IPS DF 4.7 (cell line): ENCODE measurements around the gene PRSS2.

ENCODE experiments used
- DNase-seq: peaks from one replicate; pipeline ENCODE4 v3.0.0-alpha.2; 2013; ENCODE audit warnings: low spot score; ENCODE audit errors: extremely low read depth

Gene PRSS2

DNA sequence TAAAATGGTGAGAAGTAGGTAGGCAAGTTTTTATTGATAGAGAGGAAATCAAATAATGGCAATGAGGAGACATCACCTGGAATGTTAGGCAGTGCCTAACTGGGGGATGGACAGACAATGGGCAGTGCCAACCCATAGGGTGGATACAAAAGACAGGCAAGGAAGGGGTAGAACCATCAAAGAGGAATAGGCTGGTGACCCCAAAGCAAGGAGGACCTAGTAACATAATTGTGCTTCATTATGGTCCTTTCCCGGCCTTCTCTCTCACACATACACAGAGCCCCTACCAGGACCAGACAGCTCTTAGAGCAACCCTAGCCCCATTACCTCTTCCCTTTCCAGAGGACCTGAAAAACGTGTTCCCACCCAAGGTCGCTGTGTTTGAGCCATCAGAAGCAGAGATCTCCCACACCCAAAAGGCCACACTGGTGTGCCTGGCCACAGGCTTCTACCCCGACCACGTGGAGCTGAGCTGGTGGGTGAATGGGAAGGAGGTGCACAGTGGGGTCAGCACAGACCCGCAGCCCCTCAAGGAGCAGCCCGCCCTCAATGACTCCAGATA is 30.0 kb downstream of the PRSS2 start:
- no peak for DNase-seq

DNA sequence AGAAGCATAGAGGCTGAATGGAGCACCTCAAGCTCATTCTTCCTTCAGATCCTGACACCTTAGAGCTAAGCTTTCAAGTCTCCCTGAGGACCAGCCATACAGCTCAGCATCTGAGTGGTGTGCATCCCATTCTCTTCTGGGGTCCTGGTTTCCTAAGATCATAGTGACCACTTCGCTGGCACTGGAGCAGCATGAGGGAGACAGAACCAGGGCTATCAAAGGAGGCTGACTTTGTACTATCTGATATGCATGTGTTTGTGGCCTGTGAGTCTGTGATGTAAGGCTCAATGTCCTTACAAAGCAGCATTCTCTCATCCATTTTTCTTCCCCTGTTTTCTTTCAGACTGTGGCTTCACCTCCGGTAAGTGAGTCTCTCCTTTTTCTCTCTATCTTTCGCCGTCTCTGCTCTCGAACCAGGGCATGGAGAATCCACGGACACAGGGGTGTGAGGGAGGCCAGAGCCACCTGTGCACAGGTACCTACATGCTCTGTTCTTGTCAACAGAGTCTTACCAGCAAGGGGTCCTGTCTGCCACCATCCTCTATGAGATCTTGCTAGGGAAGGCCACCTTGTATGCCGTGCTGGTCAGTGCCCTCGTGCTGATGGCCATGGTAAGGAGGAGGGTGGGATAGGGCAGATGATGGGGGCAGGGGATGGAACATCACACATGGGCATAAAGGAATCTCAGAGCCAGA is 31.0 kb downstream of the PRSS2 start:
- DNase-seq = no peak

DNA sequence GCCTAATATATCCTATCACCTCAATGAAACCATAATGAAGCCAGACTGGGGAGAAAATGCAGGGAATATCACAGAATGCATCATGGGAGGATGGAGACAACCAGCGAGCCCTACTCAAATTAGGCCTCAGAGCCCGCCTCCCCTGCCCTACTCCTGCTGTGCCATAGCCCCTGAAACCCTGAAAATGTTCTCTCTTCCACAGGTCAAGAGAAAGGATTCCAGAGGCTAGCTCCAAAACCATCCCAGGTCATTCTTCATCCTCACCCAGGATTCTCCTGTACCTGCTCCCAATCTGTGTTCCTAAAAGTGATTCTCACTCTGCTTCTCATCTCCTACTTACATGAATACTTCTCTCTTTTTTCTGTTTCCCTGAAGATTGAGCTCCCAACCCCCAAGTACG is 31.5 kb downstream of the PRSS2 start:
- no peak for DNase-seq

DNA sequence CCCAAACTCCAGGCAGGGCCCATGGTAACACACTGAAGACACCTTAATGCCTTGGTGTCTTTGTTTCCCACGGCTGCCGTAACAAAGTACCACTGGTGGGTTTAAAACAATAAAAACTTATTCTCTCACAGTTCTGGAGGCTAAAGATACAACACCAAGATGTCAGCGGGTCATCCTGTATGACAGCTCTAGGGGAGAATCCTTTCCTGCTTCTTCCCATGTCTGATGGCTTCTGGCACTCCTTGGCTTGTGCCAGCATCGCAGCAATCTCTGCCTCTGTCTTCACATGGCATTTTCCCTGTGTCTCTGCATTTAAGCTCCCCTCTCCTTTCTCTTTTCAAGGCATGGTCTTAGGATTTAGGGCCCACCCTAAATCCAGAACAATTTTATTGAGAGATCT is 33.1 kb downstream of the PRSS2 start:
- DNase-seq = no peak

DNA sequence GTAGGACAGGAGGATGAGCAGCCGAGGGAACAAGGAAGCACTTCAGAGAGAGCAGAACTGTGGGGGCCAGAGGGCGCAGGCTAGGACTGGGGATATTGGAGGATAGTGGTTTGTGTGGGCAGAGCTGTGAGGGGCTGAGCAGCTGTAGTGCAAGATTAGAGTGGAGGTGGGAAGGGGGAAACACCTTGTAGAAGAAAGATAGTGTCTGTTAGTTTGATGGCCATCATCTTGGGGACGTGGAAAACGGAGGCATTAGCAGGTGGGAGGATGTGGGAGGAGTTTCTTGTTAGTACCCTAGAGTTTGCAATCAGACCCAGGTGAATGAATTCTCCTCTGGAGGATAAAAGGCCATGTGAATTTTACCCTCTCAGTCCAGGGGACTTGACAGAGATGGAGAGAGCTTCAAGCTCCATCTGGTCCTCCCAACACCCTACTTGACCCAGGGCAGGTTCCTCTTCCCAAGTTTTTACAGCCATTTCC is 34.0 kb downstream of the PRSS2 start:
- DNase-seq = no peak

DNA sequence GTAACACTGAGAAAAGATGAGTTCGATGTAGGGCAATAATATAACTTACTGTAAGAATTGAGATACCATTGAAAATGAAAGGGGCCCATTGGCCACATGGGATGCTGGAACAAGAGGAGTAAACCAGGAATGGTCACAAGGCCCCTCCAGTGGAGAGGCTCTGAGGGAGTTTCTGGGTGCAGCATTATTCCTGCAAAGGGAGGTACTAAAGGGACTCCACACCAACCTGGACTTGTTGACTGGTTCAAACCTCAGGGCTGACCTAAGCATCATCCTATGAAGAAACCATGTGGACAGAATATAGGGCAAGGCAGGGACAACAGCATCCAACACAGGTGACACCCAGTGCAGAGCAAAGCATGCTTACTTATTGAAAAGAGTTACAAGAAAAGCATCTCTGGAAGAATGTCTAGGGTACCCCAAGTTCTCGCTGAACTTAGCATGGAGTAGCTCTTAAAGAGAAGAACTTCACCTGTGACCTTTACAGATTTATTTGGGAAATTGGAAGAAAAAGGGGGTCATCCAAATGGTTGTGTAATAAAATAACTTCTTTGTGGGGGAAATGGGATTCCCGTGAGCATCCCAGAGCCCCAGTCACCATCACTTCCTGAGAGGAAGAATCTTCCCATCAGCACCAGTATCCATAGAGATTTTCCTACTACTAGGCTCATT is 34.7 kb downstream of the PRSS2 start:
- no peak for DNase-seq

DNA sequence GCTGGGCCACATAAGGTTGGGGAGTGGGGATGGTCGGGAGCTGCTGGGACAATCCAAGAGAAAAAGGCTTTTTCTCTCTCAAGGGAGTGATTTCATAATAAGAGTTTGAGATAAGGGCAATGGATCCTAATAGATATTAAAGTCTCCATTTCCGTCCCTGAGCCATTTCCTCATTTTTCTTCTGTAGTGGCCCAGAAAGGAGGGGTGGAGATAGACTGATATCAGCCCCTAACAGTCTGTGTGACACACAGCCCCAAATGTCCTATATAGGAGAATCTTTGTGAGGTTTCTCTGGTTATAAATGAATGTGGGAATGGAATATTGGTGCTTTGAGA is 35.2 kb downstream of the PRSS2 start:
- DNase-seq = no peak

DNA sequence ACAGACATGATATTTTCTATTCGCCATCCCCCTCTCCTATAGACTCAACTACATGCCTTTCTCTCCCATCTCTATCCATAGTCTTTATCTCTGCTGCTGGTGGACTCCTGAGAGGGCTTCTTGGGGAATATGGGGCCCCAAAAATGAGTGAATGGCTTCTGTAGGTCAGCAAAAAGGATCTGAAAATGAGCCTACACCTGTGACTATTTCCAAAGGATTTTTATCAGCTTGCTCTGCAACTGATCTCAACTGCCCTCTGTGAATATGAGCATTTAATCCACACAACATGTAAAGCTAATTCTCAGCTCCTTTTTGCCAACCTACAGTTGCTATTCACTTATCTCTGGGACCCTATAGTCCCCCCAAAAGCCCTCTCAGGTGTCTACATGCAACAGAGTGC is 36.2 kb downstream of the PRSS2 start:
- no peak for DNase-seq

DNA sequence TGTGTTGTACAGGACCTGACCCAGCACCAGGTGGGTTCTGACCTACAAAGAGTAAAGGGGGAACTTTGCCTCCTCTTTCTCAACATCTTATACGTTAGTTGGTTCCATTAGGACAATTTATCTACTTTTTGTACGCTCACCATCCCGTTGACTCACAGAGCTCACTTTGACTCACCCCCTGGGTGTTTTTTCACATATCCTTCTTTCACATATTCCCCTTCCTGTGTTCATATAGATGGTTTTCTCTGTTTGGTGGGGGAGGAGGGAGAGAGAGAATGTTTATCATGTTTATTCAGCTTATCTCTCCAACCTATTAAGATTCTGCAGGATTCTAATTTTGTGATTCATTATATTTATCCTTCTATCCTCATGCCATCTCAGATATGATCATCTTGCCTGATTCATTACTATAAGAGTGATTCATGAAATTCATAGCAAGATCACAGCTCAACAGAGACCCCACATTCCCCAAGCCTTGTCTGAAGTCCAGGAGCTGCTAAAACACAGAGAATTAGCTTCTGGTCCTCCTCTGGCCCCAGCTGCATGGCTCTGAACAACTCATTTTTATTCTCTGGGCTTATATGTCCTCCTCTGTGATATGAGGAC is 37.2 kb downstream of the PRSS2 start:
- DNase-seq = no peak

DNA sequence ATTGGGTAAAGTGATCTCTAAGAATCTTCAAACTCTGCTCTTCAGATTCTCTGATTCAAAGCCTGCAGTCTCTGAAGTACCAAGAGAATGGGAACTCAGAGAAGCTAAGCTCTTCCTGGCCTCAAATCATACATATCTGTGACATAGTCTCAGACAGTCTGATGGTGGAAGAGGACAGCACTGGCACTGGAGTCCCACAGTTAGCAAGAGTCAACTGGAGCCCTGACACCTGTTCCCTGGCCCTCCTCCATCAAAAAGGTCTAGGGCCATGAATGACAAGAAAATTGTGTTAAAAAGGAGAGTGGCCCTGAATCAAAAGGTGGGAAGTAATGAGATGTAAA is 37.7 kb downstream of the PRSS2 start:
- DNase-seq = no peak

DNA sequence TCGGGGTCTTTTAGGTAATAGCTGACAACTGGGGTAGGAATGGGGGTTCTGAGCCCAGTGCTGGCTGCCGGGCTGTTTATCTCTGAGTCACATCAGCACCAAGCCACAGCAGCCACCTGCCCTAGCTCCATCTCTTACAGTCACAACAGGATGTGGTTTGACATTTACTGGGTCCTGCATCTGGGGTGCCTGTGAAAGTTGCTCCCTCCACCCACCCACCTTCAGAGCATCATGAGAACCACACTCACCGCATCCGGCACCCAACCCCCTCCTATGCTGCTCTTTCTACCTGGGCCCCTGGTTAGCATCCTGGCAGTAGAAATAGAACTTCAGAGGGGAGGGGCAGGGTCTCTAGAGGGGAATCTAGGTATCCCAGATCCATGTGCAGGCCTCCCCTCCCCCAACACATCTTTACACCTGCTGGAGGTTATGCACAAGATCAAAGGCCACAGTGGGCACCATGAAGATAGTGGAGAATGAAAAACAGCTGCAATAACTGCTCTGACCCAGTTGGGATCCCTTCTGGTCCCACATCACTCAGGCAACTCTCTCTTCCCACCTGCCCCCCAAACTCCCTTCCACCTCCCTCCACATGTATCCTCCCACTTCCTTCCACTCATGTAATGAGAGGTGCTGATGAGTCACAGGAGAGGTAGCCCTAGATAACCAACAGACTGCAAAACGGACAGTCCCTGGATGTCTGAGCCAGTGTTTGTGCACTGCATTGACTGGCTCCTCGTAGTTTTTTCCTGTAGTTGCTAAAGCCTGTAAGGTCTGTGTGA is 38.2 kb downstream of the PRSS2 start:
- no peak for DNase-seq

DNA sequence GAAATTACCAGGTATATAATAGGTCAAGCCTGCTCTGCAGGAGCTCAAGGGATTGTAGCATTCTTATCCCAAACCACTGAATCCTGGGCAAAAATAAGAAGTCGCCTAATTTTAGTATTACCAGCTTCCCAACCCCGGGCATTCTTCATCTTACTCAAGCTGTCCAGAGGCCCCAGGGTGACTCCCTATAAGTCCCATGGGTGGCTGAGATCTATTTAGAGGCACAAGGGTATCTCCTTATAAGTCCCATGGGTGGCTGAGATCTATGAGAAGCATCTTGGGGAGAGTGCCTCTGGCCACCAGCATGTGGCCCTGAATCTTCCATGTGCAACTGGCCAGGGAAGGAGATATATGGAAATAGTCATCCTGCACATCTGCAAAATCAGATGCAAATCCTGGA is 38.9 kb downstream of the PRSS2 start:
- DNase-seq = no peak

DNA sequence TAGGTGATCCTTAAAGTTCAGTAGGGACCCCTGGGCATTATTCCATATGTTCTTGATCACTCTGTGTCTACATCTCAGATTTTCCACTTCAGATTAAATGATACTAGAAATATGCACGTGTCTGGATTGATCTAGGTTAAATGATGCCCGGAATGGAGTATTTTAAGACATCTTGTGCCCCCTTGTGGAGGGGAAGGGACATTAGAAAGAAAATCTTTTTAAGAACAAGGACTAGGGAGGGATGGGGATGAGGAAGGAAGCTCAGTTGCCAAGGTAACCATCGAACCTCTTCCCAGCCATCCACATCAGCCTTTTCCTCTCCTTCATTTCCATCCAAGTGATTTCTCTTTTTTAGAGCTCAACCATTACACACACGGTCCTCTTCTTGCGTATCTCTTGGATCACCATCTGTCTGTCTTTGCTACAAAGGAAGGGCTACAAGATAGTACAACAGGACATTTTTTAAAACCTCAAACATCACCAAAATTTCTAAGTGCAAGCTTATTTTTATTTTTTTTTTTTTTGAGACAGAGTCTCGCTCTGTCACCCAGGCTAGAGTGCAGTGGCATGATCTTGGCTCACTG is 40.5 kb downstream of the PRSS2 start:
- DNase-seq = peak; percentile 56

DNA sequence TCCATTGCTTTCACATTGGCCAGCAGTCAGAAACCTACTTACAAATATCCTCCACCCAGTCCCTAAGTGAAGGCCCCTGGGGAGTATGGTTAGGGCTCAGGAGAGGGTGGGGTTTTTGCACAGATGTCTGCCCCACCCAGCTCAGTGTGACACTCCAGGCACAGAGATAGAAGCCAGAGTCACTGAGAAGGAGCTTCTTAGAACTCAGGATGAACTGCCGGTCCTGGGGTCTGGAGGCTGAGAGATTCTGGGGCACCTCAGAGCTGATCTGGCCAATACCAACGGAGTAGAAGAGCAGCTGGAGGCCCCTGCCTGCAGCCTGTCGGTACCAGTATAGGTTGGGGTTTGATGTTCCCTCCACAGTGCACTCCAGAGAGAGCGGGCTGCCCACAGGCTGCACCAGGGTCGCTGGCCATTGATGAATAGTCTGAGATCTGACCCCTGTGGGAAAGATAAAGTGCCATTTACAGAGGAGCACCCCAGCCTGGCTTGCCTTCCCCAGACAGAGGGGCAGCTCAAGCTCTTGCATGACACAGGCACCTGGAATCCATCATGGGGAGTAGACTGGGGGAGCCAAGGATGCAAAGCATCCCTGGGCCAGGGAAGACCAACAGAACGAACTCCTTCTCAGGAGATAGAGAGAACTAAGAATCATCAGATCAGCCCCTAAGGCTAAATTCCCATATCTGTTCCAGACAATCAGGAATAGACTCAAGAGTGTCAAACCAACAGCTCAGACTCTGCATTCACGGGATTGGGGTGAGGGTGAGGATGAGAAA is 41.9 kb downstream of the PRSS2 start:
- no peak for DNase-seq

DNA sequence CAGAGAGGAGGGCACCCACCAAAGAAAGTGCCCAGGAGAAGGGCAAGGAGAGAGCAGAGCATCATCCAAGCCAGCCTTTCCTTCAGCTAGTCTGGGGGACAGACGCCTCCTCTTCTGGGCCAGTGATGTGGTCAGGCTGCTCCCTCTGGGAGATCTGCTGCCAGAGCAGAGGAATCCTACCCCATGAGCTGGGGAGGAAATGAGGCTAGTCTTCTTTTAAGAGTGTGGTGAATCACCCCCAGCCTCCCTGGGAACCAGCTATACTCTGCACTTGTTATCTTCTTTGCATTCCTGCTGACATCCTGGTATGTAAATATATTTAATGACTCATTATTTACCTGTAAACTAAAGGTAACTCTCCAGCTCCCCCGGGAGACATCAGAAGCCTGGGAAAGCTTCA is 42.5 kb downstream of the PRSS2 start:
- DNase-seq = peak; percentile 68

DNA sequence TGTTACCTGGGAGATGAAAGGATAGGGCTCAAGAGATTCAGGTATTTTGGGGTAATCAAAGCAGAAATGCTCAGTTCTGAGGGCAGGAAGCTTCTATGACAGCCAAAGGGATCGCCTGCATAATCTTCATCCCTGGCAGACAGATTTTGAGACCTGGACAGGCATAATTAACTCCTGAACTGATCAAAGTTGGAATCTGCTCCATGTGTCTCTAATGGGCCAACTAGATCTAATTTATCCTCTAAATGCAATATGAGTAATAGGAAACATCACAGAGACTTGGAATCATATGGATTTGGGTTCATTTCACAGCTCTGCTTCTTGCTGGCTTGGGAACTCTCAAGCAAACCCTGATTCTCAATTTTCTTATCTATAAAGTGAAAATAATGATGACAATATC is 42.9 kb downstream of the PRSS2 start:
- DNase-seq = no peak

DNA sequence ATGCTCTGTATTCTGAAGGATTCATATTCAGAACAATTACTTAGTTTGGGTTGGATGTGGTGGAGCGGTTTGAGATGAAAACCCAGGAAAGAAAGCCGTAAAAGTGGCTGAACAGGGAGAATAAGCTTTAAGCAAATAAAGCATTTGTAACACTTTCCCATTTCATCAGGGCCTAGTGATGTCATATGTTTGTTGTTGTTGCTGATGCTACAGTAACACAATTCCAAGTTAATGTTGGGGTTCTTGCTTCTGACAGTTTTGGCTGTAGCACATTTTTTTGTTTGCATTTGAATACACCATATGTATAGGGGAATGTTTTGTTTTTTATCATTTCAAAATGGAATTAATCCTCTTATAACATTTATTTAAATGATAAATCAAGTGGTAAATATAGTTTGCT is 43.7 kb downstream of the PRSS2 start:
- no peak for DNase-seq

DNA sequence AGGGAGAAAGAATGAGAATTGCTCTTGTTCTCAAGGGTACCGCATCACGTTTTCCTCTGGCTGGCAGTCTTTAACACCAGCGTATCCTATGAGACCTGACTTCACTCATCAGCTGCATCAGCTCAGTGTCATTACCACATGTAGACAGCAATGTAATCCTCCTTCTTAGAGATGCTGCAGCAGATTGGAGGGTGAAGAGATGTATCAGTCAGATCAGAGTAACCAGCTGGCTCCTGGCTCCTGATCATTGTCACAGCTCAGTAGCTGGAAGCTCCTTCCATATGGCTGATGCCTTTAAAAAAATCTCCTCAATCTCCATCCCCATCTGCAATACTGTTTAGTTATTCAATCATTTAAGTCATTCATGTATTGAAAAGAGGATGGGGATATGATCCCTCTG is 44.4 kb downstream of the PRSS2 start:
- no peak for DNase-seq

DNA sequence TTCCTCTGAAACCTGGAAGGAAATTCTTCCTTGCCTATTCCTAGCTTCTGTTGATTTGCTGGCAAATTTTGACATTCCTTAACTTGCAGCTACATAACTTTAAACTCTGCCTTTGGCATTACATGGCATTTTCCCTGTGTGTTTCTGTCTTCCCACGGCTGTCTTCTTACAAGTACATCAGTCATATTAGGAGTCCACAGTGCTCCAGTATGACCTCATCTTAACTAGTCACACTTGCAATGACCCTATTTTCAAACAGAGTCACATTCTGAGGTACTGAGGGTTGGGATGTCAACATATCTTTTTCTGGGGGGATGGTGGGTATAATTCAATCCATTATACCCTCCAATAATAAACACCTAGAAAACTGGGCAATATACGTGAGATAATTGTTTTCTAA is 46.7 kb downstream of the PRSS2 start:
- no peak for DNase-seq

DNA sequence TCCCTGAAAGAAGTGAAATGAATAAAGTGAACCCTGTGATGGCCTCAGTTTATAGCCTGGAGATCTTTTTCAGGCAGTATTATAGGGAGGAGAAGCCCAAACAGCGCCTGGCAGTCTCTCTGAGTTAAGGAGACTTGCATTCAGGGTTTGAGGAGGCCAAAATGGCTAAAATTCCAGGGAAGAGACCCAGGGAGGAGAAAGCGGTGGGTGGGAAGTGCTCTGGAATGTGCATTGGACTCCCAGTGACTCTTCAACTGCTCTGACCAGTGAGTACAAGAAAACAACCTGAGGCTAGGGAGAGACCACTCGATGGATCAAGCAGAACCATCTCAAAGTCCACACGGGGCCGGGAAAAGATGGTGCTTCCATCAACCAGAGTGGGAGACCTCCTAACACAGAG is 48.8 kb downstream of the PRSS2 start:
- DNase-seq = no peak

DNA sequence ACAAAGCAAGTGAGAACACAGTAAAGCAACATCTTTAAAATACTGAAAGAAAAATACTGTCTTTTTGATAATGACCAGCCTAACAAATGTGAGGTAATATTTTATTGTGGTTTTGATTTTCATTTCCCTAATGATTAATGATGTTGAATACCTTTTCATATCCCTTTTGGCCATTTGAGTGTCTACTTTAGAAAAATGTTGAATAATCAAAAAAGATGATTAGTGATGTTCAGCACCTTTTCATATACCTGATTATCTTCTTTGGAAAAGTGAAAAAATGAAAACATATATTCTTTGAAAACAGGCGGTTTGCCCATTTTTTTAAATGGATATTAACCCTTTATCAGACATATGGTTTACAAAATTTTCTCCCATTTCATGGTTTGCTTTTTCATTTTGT is 51.9 kb downstream of the PRSS2 start:
- DNase-seq = no peak
